HG02571 (cell line): ENCODE measurements around the gene RAPGEF4.

Source experiments
- ATAC-seq: cut with Tn5 transposase; IDR thresholded peaks from one replicate; pipeline ENCODE4 v1.9.1; 2021; ENCODE audit warnings: mild to moderate bottlenecking, moderate library complexity; ENCODE audit not compliant: unreplicated experiment

RAPGEF4 gene

GRCh38 chr2:172735582-172736423, at the start of gene RAPGEF4:
Gene RAPGEF4 (plus strand): TSS chr2:172735845. CDS start chr2:172735984, 139 bp downstream.
- ATAC-seq, result no peak

DNA sequence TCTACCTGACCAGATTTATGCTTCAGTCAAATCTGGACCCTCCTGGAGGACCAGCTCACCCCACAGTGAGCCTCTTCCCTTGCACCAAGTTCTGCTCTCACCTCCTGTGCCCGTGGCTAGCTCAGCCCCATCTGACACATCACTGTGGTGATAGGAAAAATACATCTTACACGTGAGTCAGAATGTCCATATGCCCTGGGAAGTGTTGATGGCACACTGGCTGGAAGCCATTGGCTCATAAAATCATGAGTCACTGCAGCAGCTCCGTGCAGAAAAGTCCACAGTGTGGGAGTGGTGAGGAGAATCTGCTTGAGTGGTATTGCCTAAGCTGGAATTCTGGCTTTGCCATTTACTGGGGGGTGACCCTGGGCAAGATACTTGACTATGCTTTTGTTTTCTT, 42.6 kb upstream of the RAPGEF4 start:
- no peak for ATAC-seq

DNA sequence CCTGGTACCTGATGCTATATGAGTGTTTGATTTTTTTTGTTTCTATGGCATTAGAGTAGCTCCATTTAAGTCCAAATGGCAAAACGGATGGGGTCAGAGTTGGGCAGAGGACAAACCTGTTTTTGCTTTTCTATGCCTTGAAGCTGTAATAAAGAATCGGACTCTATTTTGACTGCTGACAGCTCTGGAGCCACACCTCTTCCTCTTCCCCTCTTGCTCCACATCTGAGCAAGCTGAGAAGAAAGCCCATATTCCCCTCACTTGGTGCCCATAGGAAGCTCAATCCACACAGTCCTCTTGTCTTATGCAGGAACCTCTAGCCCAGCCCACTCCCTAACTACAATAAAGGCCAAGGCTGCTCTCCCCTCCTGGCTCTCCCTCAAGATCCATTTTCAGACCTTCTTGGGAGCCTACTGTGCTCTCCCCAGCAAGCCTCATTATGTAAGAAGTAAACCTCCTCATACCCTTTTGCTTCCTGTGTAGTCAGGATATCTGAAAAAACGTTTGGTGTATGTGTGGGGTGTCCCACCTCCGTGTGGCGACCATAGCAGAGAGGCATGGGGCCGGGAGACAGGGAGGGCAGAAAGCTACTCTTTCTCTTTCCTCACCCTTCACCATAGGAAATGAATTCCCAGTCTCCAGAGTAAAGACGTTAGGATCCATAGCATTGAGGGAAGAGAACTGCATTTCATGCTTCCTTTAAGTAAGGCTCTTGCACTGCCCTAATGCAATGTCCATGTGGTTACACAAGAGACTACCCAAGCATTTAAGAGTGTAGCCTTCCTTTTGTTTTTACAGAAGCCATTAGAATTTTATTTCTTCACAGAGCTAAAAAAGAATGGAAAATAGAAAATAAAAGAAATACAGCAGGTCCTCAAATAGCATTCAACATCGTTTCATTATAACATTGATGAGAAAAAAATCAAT, 41.9 kb upstream of the RAPGEF4 start:
- ATAC-seq, result no peak

DNA sequence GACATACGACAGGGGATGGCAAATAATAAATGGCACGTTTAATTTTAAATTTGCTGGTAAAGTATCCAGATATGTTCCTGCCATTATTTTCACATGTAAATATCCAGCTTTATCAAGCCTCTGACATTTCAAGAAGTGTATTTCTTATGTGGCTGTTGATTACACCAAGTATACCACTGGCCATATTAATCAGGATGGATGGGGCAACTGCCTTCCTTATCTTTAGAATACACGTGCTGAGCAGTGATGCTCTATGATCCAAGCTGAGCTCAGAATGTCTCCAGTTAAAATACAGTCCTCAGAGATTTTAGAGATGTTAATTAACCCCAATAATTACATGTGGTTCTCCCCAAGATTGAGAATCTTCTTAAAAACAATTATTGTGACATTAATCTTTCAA, 38.3 kb upstream of the RAPGEF4 start:
- no peak for ATAC-seq

- peak; percentile 94 for ATAC-seq
Measured at GRCh38 chr2:172698041-172698863, 37.4 kb upstream of the RAPGEF4 start.

- no peak for ATAC-seq
Measured at GRCh38 chr2:172701250-172701649, 34.4 kb upstream of the RAPGEF4 start.

- ATAC-seq, result no peak
Measured at GRCh38 chr2:172702451-172702850, 33.2 kb upstream of the RAPGEF4 start.

DNA sequence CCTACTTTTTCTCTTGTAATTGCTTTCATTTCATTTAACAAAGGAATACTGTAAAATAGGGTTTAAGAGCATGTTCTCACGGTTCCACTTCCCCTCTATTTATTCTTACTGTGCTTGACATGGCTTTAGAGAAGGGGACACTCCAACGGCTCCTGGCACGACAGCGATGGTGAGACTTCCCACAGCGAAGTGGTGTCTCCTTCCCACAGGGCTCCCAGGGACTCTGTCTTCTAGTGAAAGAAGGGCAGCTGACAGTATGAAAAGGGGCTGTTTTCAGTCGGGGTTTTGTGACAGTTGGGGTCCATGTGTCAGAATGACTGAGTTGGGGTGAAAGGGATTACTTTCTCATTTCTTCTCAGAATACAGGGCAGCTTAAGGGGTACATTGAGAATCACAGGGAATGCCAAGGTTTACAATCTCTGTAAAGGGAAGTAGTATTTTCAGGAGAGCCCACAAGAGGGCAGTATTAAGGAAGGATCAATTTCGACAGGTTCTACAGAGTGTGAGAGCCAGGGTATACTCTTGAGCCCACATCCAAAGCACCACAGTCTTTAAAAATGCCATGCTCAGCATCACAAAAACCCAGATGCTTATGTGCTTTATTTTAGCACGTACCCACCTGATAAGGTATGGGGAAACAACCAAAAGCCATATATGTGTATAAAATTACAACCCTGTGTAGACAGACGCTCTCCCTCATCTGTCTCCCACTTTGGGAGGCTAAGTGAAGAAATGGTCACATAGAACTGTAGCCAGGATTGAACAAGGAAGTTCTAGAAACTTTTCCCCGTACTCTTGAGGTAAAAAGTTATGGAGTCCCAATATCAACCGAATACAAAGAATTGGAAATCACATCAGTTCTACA, 31.3 kb upstream of the RAPGEF4 start:
- ATAC-seq, result no peak

GRCh38 chr2:172705352-172705751, 30.3 kb upstream of the RAPGEF4 start:
- ATAC-seq, result no peak

DNA sequence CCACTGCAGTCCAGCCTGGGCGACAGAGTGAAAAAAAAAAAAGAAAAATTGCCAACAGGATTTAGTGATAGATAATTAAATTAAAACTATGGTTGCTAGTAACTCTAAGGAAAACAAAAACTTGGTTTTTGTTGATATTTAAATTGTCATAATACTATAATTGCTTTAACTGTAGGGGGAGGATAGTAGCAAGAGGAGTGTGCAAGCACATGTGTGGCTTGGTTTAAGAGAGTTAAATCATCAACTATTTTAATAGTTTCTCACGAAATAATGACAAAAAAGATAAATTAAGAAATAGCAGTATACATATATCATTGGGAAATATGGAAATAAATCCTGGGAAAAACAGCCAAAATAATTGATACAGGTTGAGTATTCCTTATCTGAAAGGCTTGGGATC, 27.4 kb upstream of the RAPGEF4 start:
- no peak for ATAC-seq

DNA sequence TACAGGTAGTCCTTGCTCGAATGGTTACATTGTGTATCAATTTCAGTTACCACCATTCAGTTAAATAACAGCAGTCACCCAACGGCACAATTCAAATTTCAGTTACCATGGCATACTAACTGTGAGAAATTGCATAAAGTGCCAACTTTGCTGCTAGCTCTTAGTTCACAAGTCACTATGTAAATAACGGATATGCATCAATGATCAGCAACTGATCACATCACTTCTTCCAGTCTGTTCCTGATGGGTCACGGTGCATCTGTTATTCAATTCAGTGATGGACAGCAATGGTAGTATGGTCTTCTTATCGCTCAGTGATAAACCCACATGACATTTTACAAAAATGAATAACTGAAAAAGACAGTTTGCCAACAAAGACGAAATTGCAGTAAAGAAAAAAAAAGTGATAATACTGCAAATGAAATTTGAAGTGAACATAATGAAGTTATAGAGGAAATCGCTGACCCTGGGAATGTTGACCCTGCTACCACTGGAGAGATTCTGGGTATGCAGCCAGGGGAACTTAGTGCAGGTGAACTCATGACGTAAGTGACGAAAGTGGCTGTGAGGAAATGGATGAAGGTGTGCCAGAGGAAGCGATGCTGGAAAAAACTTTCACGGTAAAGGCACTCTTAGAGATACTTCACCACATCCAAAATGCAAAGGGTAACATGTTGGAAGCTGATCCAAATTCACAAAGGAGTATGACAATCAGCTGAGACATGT, 25.9 kb upstream of the RAPGEF4 start:
- ATAC-seq, result no peak

DNA sequence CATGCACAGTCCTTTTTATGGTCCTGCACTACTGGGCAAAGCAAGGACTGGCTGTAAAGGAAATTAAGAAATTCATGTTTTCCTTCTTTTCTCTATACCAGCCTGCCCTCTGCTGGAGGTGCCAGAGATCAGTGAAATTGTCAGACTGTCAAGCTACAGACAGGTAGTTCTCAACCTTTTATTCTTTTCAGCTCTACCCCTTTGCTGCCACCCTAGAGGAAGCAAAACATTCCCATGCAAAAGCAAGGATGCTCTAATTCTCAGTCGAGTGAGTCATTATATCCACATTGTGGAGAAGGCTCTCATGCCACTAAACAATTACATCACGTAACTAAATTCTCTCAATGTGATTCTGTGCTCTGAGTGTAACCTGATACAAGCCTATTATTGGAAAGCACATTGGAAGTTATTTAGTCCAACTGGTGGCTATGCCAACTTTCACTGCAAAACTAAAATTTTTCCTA, 25.0 kb upstream of the RAPGEF4 start:
- no peak for ATAC-seq

DNA sequence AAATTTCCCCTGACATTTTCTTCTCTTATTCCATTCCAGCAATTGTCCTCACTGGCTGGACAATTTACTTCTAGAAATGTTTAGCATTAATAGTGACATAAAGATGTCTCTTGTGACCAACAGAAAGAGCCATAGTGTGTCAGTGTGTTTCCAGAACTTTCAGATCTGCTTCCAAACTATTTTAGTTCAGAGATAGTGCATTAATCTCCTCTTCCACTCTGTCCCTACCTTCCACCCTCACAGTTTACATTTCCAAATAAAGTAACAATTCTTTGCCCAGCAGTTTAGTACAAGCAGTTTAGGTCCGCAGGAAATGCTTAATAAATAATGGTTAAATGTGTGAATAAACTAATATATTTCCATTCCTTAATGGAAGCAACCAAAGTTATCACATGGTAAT, 24.5 kb upstream of the RAPGEF4 start:
- ATAC-seq, result no peak

DNA sequence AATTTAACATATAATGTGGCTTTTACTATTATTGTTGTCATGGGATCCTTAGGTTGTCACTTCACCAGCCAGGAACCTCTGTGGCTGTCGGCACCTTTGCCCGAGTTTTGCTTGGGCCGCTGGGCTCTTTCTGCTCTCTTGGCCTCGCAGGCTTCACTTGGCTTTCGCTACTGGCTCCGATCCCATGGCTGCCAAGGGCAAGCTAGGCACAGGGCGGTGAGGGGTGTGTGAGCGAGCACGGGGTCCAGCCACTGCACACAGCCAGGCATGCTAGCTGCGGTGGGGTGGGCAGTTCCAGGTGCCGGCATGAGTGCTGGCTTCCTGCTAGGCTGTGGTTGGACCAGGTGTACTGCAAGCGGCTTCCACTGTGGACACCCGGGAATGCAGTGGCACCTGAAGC, 23.4 kb upstream of the RAPGEF4 start:
- no peak for ATAC-seq

DNA sequence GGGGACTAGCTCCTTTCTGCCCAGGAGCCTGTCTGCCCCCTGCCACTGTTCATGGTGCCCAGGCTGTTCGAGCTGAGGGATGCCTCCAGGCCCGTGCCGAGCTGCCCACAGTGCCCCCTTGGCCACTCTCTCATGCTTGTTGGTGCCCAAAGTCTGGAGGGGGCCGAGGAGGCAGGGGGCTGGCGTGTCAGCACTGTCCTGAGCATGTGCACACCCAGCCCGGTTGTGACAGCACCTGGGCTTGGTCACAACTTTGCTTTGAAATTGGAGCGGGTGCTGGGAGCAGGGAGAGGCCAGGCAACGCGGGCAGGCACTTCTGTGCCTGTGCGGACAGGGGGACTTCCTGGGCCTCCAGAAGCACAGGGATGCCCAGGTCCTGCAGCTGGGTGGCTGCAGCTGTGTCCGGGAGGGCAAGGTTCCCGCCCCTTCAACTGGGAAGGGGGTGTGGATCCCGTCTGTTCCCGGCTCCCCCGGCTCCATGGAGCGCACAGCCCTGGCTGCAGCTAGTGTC, 22.2 kb upstream of the RAPGEF4 start:
- no peak for ATAC-seq

DNA sequence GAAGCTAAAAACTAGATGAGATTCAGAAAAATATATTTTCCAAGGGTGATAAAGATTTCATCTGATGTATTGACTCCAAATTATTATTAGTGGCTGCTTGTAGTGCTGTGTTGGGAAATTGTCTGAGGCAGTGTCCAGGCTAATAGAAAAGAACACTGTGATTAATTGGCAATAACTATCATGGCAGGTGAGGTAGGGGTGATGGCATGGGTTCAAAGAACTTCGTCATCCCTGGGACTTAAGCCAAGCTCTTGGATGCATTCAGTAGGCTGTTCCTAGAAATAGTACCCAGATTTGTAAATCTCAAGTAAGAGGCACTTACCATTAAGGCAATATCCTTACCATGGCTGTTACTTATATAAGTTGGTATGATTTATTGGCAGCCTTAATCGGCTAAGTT, 13.2 kb upstream of the RAPGEF4 start:
- ATAC-seq, result no peak

- no peak for ATAC-seq
Measured at GRCh38 chr2:172723286-172723685, 12.4 kb upstream of the RAPGEF4 start.

- no peak for ATAC-seq
Measured at GRCh38 chr2:172724724-172725123, 10.9 kb upstream of the RAPGEF4 start.

GRCh38 chr2:172725284-172725683, 10.4 kb upstream of the RAPGEF4 start:
- no peak for ATAC-seq
